SK-N-SH (cell line): Measurements from ENCODE around the gene ERGIC1. TPM values are rescaled to one million over a fixed set of nuclear protein-coding genes. Genes with fewer than 3 reads are reported as not detected.

ENCODE experiments used
- CTCF ChIA-PET: fragments of 300-600, 350-600 bp; formaldehyde crosslinking; extraction: SDS; loops from one replicate; lab custom pipeline; 2021; lab: Yijun Ruan, JAX
- POLR2A ChIA-PET: fragments of 350-600 bp; sonication (Branson Sonifier 250); formaldehyde crosslinking; extraction: SDS; loops from one replicate; lab custom pipeline; 2020; ENCODE audit warnings: antibody characterized with exemption, inconsistent platforms; lab: Yijun Ruan, JAX
- DNase-seq: peaks from one replicate; pipeline ENCODE4 v3.0.0; 2012
- H2AFZ ChIP-seq: fragments of 200-600 bp; sonication (generic); 2 replicates; pipeline ENCODE4 v1.8.1; 2016; ENCODE audit warnings: antibody characterized with exemption, mild to moderate bottlenecking, low read depth
- H3F3A ChIP-seq: fragments of 200-600 bp; sonication (generic); replicated peaks from 2 replicates; pipeline ENCODE3; 2016; ENCODE audit warnings: antibody characterized with exemption, mild to moderate bottlenecking; ENCODE audit not compliant: insufficient read depth
- H3K27ac ChIP-seq, 2 experiments: fragments of 200-500 bp in 1 of 2; fragments of 200-600 bp in 1 of 2; sonication (Bioruptor generic) in 1 of 2; sonication (generic), shearing (Covaris generic) in 1 of 2; 2 replicates each; pipeline versions ENCODE4 v1.5.1 to v1.6.1; 2014 to 2016; ENCODE audit warnings: low read depth in 2 of 2, inconsistent platforms in 1 of 2, low read length in 1 of 2, mild to moderate bottlenecking in 1 of 2, mixed read lengths in 1 of 2
- H3K27me3 ChIP-seq: fragments of 200-600 bp; sonication (generic), shearing (Covaris generic); 2 replicates; pipeline ENCODE4 v1.6.1; 2016; ENCODE audit warnings: mixed run types; ENCODE audit not compliant: insufficient read depth
- H3K36me3 ChIP-seq, 2 experiments: fragments of 200-500 bp in 1 of 2; fragments of 200-600 bp in 1 of 2; sonication (Bioruptor generic) in 1 of 2; sonication (generic) in 1 of 2; replicated peaks in 1 of 2; 2 replicates each; pipeline versions ENCODE3 to v1.5.1; 2014 to 2016; ENCODE audit warnings: low read length in 1 of 2, mild to moderate bottlenecking in 1 of 2; ENCODE audit not compliant: insufficient read depth in 2 of 2, control insufficient read depth in 1 of 2
- H3K4me1 ChIP-seq, 2 experiments: fragments of 200-500 bp in 1 of 2; fragments of 200-600 bp in 1 of 2; sonication (Bioruptor generic) in 1 of 2; sonication (generic), shearing (Covaris generic) in 1 of 2; 2 replicates each; pipeline versions ENCODE4 v1.5.1 to v1.6.1; 2014 to 2016; ENCODE audit warnings: low read depth in 1 of 2, low read length in 1 of 2, mixed run types in 1 of 2; ENCODE audit not compliant: insufficient read depth in 2 of 2, control insufficient read depth in 1 of 2
- H3K4me2 ChIP-seq: fragments of 200-600 bp; sonication (generic), shearing (Covaris generic); 2 replicates; pipeline ENCODE4 v1.6.1; 2017; ENCODE audit warnings: mixed run types
- H3K4me3 ChIP-seq, 2 experiments: fragments of 200-500 bp in 1 of 2; fragments of 200-600 bp in 1 of 2; sonication (Bioruptor generic) in 1 of 2; sonication (generic), shearing (Covaris generic) in 1 of 2; 2 replicates each; pipeline versions ENCODE4 v1.5.1 to v1.8.1; 2014 to 2016; ENCODE audit warnings: low read depth in 2 of 2, inconsistent platforms in 1 of 2, low read length in 1 of 2, mild to moderate bottlenecking in 1 of 2, mixed read lengths in 1 of 2, moderate library complexity in 1 of 2
- H3K79me2 ChIP-seq: fragments of 200-600 bp; sonication (generic); 2 replicates; pipeline ENCODE4 v1.8.1; 2017; ENCODE audit warnings: mild to moderate bottlenecking; ENCODE audit not compliant: insufficient read depth
- H3K9ac ChIP-seq: fragments of 200-600 bp; sonication (generic); 2 replicates; pipeline ENCODE4 v1.6.1; 2017; ENCODE audit warnings: mixed run types
- H3K9me2 ChIP-seq: fragments of 200-600 bp; sonication (generic); 2 replicates; pipeline ENCODE4 v1.6.1; 2017; ENCODE audit warnings: mixed run types
- H3K9me3 ChIP-seq: fragments of 200-600 bp; sonication (generic); 2 replicates; pipeline ENCODE4 v1.6.1; 2017; ENCODE audit warnings: mixed run types, mild to moderate bottlenecking, moderate library complexity
- H4K20me1 ChIP-seq: fragments of 200-600 bp; sonication (generic); 2 replicates; pipeline ENCODE4 v1.6.1; 2017; ENCODE audit warnings: mild to moderate bottlenecking, mixed run types; ENCODE audit not compliant: insufficient read depth
- CTCF ChIP-seq: fragments of 200-600 bp; sonication (generic); IDR thresholded peaks from 2 replicates; pipeline ENCODE4 v1.6.1; 2017; ENCODE audit warnings: antibody characterized with exemption, mild to moderate bottlenecking, moderate library complexity
- GABPA ChIP-seq: IDR thresholded peaks from 2 replicates; pipeline ENCODE4 v1.4.0; 2012; ENCODE audit warnings: low read depth, mild to moderate bottlenecking
- IRF3 ChIP-seq: fragments of 150-350 bp; IDR thresholded peaks from 2 replicates; pipeline ENCODE4 v1.6.1; 2016; ENCODE audit warnings: mild to moderate bottlenecking, low read depth, low read length
- MXI1 ChIP-seq: IDR thresholded peaks from 2 replicates; pipeline ENCODE4 v1.6.1; 2012; ENCODE audit warnings: mild to moderate bottlenecking, low read depth, low read length, improper control_type of control experiment
- PBX3 ChIP-seq: IDR thresholded peaks from 2 replicates; pipeline ENCODE4; 2012
- RCOR1 ChIP-seq: fragments of 150-350 bp; IDR thresholded peaks from 2 replicates; pipeline ENCODE4 v1.6.1; 2017; ENCODE audit warnings: antibody characterized with exemption, low read length
- RFX5 ChIP-seq: IDR thresholded peaks from 2 replicates; pipeline ENCODE4 v1.6.1; 2012; ENCODE audit warnings: mild to moderate bottlenecking, improper control_type of control experiment, low read length
- TAF1 ChIP-seq: IDR thresholded peaks from 2 replicates; pipeline ENCODE4 v1.6.1; 2012; ENCODE audit warnings: low read depth, mild to moderate bottlenecking, low read length, moderate library complexity, borderline replicate concordance
- WGBS: methylation state at CpG from one replicate; pipeline ENCODE4 v1.1.6; 2017; ENCODE audit warnings: low lambda C conversion rate; 5-methylcytosine and 5-hydroxymethylcytosine counted together
- polyA plus RNA-seq, 3 experiments: library from polyadenylated mRNA; depleted of rRNA; stranded (reverse); fragments of >200 nt; gene quantifications; 2 replicates each; pipeline ENCODE4 v1.2.3, GENCODE V29; 2012
- TF ChIP-seq, protein P1 (sequence below): fragments of 150-350 bp; IDR thresholded peaks from 2 replicates; pipeline ENCODE4 v1.6.1; 2017; ENCODE audit warnings: antibody characterized with exemption, low read length, low read depth, borderline replicate concordance

ERGIC1 gene
- polyA plus RNA-seq, 1 of the 3 experiments (the other 2 are of a cell fraction): 101 TPM

DNA sequence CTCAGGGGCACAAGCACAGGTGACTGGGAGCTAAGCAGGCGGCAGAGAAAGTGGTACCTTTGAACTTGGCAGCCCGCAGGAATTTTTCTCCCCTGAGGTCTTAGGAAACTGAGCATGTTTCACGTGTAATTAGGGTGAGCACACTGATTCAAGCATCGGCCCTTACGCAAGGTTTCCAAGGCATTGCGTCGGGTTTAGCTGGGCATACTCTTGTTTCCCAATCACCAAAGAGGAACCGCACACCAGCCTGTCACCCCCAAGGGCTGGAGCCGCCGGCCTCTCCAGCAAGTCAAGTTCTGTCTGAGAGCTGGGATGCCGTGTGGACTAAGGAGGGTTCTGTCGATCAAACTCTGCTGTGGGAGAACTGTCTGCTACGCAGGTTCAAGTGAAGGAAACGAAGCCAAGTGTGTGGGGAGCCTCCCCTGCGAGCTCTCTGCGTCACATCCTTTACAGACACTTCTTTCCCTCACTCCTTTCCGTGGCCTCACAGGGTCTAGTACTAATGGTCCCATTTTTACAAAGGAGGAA lies 53.0 kb downstream of the ERGIC1 start (continued):
- TF ChIP-seq IRF3: no peak
- no peak for TF ChIP-seq RCOR1
- TF ChIP-seq GABPA: no peak
- TF ChIP-seq MXI1: no peak

DNA sequence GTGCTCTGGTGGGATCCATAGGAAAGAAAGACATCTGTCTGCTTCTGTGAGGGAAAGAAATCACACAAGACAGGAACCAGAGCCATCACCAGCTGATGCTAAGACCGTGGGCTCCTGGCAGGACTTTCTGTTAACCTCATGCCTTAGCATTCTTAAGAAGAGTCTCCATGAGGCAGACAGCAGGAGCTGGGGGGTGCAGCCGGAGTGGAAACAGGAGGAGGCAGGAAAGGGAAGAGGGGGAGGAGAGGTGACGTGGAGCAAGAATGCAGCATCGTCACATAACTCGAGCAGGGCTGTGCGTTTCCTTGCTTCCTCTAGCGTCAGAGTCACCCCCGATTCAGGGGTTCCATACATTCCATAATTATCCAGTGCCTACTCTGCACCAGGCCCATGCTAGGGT lies 53.6 kb downstream of the ERGIC1 start:
- no peak for TF ChIP-seq PBX3
- TF ChIP-seq CTCF: no peak
- TF ChIP-seq TAF1: no peak
- TF ChIP-seq, protein P1, sequence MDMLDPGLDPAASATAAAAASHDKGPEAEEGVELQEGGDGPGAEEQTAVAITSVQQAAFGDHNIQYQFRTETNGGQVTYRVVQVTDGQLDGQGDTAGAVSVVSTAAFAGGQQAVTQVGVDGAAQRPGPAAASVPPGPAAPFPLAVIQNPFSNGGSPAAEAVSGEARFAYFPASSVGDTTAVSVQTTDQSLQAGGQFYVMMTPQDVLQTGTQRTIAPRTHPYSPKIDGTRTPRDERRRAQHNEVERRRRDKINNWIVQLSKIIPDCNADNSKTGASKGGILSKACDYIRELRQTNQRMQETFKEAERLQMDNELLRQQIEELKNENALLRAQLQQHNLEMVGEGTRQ: no peak
- no peak for TF ChIP-seq GABPA
- TF ChIP-seq RFX5: no peak
- no peak overlapping the region for H3K9ac ChIP-seq
- H3K4me3 ChIP-seq: no peak overlapping the region
- H4K20me1 ChIP-seq: no peaks in the 10 kb centered on the region
- H3K9me2 ChIP-seq: no peaks in the 10 kb centered on the region
- 87% methylated on average over 8 of the region's 8 CpGs for WGBS
- no peak overlapping the region for H3K4me2 ChIP-seq
- peaks cover 31% of the 10 kb centered on the region for H3K79me2 ChIP-seq
- POLR2A ChIA-PET: no interaction called here
- H3K4me1 ChIP-seq: no peaks in the 10 kb centered on the region; a peak in 1 of 4 replicates
- no peak for DNase-seq
- CTCF ChIA-PET: interaction anchor here (1.5 to 1.7 kb wide), 2 partner anchors 173 to 174 kb away, joined by 3 to 7 read pairs; no protein-coding TSS in a partner anchor
- no peak overlapping the region for H2AFZ ChIP-seq
- no peaks in the 10 kb centered on the region for H3K27me3 ChIP-seq
- no peak overlapping the region for H3K27ac ChIP-seq
- H3K9me3 ChIP-seq: no peaks in the 10 kb centered on the region
- H3K36me3 ChIP-seq: peaks cover 10 to 19% of the 10 kb centered on the region in 2 experiments
- no peaks in the 10 kb centered on the region for H3F3A ChIP-seq
